GM19467 (cell line): ENCODE measurements around the gene KIRREL3.

ENCODE experiments used
- ATAC-seq: cut with Tn5 transposase; IDR thresholded peaks from one replicate; pipeline ENCODE4 v1.9.1; 2021; ENCODE audit warnings: mild to moderate bottlenecking, moderate library complexity; ENCODE audit not compliant: unreplicated experiment

KIRREL3 gene

GRCh38 chr11:126591966-126592489, 408.5 kb downstream of the KIRREL3 start:
- ATAC-seq = no peak

- ATAC-seq = no peak
Measured at GRCh38 chr11:126589492-126589803, 411.1 kb downstream of the KIRREL3 start.

- ATAC-seq = no peak
Measured at GRCh38 chr11:126588630-126589491, 411.7 kb downstream of the KIRREL3 start.

- no peak for ATAC-seq
Measured at GRCh38 chr11:126587541-126587940, 413.0 kb downstream of the KIRREL3 start.

GRCh38 chr11:126585774-126586491, 414.6 kb downstream of the KIRREL3 start:
- ATAC-seq = no peak

- ATAC-seq = no peak
Measured at GRCh38 chr11:126585388-126585773, 415.2 kb downstream of the KIRREL3 start.

GRCh38 chr11:126583594-126584427, 416.8 kb downstream of the KIRREL3 start:
- no peak for ATAC-seq

GRCh38 chr11:126583101-126583500, 417.5 kb downstream of the KIRREL3 start:
- no peak for ATAC-seq

- ATAC-seq = no peak
Measured at GRCh38 chr11:126581871-126582648, 418.5 kb downstream of the KIRREL3 start.

GRCh38 chr11:126578426-126578825, 422.1 kb downstream of the KIRREL3 start:
- no peak for ATAC-seq

- ATAC-seq = no peak
Measured at GRCh38 chr11:126578021-126578420, 422.5 kb downstream of the KIRREL3 start.

- ATAC-seq = no peak
Measured at GRCh38 chr11:126575849-126576248, 424.7 kb downstream of the KIRREL3 start.

GRCh38 chr11:126573325-126573978, 427.1 kb downstream of the KIRREL3 start:
- ATAC-seq = no peak

GRCh38 chr11:126570489-126570888, 430.1 kb downstream of the KIRREL3 start:
- no peak for ATAC-seq

- no peak for ATAC-seq
Measured at GRCh38 chr11:126567419-126567818, 433.2 kb downstream of the KIRREL3 start.

GRCh38 chr11:126564566-126564965, 436.0 kb downstream of the KIRREL3 start:
- ATAC-seq = no peak

- no peak for ATAC-seq
Measured at GRCh38 chr11:126561327-126561893, 439.2 kb downstream of the KIRREL3 start.

GRCh38 chr11:126560221-126560620, 440.3 kb downstream of the KIRREL3 start:
- ATAC-seq = no peak
